Astrocyte (in vitro differentiated cells and primary cell): ENCODE measurements around the gene GLTPD2.

ENCODE experiments used
- EZH2 ChIP-seq: IDR thresholded peaks from 2 replicates; pipeline ENCODE4 v1.6.1; 2012; ENCODE audit warnings: mild to moderate bottlenecking, low read length, inconsistent platforms; ENCODE audit not compliant: insufficient read depth
- TF ChIP-seq, protein P1 (sequence below): IDR thresholded peaks from 2 replicates; pipeline ENCODE4 v1.5.1; 2011; ENCODE audit warnings: low read depth, mild to moderate bottlenecking, inconsistent platforms, low read length, moderate library complexity; ENCODE audit not compliant: insufficient read depth

DNA sequence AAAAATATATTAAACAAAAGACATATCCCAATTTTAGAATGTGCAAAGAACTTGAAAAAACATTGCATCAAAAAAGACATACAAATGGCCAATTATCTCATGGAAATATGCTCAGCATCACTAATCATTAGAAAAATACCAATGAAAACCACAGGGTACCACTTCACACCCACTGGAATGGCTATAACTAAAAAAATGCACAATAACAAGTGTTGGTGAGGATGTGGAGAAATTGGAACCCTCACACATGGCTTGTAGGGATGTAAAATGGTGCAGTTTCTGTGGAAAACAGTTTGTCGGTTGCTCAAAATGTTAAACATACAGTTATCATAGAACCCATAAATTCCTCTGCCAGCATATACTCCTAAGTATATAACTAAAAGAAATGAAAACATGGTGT, 6.4 kb downstream of the GLTPD2 start:
- TF ChIP-seq, protein P1, sequence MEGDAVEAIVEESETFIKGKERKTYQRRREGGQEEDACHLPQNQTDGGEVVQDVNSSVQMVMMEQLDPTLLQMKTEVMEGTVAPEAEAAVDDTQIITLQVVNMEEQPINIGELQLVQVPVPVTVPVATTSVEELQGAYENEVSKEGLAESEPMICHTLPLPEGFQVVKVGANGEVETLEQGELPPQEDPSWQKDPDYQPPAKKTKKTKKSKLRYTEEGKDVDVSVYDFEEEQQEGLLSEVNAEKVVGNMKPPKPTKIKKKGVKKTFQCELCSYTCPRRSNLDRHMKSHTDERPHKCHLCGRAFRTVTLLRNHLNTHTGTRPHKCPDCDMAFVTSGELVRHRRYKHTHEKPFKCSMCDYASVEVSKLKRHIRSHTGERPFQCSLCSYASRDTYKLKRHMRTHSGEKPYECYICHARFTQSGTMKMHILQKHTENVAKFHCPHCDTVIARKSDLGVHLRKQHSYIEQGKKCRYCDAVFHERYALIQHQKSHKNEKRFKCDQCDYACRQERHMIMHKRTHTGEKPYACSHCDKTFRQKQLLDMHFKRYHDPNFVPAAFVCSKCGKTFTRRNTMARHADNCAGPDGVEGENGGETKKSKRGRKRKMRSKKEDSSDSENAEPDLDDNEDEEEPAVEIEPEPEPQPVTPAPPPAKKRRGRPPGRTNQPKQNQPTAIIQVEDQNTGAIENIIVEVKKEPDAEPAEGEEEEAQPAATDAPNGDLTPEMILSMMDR, result no peak
- TF ChIP-seq EZH2, result no peak
